DMS 273 (cell line): Measurements from ENCODE around the gene JAM3.
A peak's percentile ranks its signal among the peaks of the same experiment; 100 is the strongest.
"Not testable (repeated sequence)": the region's sequence is repeated elsewhere in the genome, so short reads cannot be mapped to it uniquely, and the experiment has no call there.

Source experiments
- DNase-seq: peaks from one replicate; lab custom pipeline; 2025; ENCODE audit not compliant: unreplicated experiment; lab: John Stamatoyannopoulos, UW

Gene JAM3

GRCh38 chr11:134100171-134100570 is 31.3 kb downstream of the JAM3 start:
- no peak for DNase-seq

DNA sequence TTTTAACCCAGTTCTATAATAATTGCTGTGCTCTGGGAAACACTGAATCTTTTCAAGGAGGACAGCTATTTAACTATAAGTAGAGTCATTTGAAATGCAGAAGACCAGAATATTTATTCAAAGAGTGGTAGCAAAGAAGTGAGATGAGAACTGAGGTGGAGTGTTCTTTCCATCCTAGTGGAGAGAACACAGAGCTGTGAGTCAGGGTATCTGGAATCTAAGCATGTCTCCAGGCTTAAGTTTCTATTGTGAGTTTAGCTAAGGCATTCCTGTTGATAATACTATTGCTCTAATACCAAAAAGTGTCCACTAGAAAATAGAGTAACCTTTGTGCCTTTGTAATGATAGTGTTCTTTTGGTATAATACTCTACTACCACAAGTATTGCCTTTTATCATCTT is 32.4 kb downstream of the JAM3 start:
- no peak for DNase-seq

DNA sequence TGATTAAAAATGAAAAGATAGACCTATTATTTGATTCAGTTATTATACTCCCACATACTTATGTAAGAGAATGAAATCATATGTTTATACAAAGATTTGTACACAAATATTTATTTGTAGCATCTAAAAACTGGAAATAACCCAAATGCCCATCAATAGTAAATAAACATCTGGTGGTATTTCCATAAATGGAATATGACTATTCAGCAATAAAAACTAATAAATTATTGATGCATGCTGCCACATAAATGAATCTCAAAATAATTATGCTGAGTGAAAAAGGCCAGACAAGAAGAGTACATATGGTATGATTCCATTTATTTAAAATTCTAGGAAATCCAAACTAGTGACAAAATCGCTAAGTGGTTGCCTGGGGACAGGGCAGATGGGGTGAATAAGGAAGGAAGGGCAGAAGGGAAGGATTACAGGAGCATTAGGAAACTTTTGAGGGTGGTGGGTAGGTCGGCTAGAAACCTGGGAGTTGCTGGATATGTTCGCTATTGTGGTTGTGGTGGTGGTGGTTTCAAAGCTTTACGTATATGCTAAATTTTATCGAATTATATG is 41.5 kb downstream of the JAM3 start:
- DNase-seq, result no peak

GRCh38 chr11:134113787-134114186 is 44.9 kb downstream of the JAM3 start:
- not testable (repeated sequence) for DNase-seq

DNA sequence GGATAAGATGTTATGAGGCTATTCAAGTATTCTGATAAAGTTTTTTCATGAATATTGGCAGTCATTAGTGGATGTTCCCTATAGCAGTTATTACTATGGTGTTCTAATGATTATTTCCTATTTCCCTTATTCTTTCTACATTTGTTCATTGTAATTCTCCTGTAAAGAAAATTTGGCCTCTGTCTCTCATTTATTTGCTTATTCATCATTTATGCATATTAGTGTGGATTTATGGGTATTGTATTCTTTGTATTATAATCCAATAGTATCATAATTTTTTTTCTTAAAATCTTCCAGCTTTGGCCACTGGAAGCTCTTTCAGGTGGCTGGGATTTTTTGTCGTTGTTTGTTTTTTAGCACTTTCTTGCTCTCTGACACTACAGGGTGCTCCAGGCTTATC is 47.3 kb downstream of the JAM3 start:
- DNase-seq, result no peak

DNA sequence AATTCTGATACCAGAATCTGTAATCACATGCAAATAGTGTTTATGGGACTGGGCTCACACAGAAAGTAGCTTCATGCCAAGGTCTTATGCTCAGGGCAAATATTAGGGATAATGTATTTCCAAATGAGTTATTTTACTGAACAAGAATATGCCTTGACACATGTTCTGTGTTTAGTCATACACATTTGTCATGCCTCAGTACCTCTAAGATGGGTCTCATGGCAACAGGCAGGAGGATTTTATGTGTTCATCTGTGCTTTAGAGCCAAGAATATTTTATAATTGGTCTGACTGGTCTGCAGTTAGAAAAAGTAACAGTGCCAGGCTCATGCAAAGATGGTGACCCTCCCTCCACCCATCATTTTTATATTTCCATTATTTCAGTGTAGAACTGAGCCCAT is 49.1 kb downstream of the JAM3 start:
- DNase-seq, result peak; percentile 46

GRCh38 chr11:134119094-134119493 is 50.2 kb downstream of the JAM3 start:
- DNase-seq, result no peak

- DNase-seq, result peak; percentile 63
Measured at GRCh38 chr11:134120143-134120850, 51.4 kb downstream of the JAM3 start.

DNA sequence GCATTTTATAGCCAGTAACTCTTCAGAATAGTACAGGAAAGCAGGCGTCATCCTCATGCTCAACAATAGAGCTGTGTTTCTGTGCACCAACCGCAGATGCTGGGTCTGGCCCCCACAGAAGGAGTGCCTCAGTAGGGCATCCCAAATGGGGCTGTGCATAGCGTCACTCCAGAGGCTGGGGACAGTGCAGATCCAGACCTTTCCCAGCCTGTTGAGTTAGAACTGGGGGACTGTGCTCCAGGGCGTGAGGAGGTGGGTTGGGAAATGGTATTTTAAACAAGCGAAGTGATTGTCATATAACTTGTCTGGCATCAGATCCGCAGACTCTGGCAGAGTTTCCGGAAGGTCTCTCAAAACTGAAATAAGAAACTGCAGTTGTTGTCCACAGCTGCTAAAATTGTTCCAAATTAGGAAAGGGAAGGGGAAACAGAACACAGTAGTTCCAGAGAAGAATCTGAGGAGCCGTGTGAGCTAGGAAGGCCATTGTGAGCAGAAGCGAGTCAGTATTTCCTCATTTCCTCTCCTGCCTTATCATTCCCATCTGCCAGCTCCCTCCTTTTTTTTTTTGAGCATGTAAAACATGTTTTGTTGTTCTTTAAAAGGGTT is 52.2 kb downstream of the JAM3 start:
- peak; percentile 45 for DNase-seq

GRCh38 chr11:134124660-134125451 is 56.0 kb downstream of the JAM3 start:
- no peak for DNase-seq

DNA sequence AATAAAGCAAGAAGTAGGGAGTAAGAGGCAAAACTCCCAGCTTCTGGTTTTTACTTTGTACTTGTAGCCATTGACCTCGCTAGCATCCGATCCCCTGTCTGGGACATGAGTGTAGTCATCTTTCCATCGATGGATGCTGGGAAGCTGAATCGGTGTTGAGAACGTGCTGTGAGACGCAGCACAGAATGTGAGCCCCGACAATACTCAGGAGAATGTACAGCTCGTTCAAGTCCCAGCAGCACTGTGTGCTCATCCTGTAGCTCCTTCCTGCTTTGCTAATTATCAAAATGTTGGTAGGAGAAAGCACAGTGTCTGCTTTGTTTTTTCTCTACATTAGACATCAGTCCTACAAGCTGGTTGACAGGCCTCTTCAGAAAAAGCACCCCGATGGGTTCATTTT is 56.6 kb downstream of the JAM3 start:
- DNase-seq, result no peak

DNA sequence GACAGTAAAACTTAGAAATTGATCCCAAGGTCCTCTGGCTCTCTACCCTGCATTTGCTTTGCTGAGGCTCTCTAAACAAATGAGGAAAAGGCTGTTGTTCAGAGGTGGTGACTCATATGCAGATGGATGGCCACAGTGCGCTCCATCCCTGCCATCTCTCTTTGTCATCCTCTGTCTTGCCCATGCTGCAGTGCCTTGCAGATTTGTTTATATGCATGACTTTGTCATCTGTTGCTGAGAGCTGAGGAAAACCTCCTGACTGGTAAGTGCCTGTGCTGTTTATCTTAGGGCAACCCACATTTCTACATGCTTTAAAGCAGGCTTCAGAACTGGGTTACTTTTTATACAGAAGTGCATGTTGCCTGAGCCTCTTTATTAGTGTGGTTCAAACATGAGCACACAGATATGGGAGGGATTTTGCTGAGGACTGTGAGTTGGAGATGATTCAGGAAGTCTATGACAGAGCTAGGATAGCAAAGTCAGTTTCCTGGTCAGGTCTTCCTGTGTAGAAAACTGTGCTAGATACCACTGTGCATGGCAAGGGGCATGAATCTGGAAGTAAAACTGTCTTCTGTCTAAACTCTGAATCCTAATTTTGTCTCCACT is 57.4 kb downstream of the JAM3 start:
- no peak for DNase-seq

DNA sequence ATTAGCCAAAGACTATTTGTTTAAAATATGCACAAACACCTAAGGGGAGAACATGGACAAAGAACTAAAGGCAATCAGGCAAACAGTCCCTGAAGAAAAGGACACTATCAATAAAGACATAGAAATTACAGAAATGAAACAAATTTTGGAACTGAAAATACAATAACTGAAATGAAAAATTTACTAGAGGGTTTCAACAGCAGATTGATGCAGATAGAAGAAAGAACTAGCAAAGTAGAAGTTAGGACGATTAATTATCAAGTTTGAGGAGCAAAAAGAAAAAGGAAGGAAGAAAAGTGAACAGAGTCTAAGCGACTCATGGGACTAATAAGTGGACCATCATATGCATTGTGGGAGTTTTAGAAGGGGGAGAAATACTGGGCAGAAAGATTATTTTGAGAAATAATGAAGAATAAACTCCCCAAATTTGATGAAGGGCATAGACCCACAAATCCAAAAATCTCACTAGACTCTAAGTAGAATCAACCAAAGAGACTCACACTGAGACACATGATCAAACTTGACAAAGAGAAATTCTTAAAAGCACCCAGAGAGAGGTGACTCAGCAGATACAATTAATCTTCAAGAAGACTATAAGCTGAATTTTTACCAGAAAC is 62.9 kb downstream of the JAM3 start:
- DNase-seq, result no peak

- DNase-seq, result no peak
Measured at GRCh38 chr11:134132808-134133207, 63.9 kb downstream of the JAM3 start.

DNA sequence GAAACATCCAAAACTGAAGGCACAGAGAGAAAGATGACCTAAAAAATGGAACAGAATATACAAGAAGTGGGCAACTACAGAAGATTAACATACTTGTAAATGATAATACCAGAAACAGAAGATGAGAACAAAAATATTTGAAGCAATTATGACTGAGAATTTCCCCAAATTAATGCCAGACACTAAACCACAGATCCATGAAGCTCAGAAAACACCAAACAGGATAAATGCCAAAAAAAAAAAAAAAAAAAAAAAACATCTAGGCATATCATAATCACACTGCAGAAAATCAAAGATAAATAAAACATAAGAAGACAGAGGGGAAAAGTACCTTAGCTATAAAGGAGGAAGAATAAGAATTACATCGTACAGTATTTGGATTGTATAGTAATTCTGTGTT is 65.3 kb downstream of the JAM3 start:
- no peak for DNase-seq

GRCh38 chr11:134138376-134138775 is 69.5 kb downstream of the JAM3 start:
- no peak for DNase-seq

DNA sequence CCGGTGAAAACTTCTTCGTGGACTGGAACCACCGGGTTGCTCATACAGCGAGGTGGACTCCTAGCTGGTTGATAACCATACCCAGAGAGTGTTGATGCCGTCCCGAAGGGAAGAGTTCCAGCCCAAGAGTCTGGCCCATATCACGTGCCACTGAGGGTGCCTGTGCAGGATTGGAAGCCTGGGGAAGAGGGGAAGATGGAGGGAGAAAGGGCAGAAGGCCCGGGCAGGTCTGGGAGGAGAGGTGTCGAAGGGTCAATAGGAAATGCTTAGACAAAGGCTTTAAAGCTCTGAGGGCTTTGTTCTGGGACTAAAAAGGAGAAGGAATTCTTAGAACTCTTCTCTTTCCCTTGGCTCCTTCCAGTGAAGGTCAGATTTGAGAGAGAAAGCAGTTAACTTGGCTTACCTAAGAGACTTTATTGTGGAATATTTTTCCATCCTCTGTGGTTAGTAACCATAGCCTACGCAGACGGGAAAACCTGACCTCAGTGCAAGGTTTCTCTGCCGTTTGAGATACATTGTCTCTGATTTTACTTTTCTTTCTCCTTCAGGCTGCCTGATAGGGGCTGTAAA is 70.5 kb downstream of the JAM3 start:
- DNase-seq, result no peak

DNA sequence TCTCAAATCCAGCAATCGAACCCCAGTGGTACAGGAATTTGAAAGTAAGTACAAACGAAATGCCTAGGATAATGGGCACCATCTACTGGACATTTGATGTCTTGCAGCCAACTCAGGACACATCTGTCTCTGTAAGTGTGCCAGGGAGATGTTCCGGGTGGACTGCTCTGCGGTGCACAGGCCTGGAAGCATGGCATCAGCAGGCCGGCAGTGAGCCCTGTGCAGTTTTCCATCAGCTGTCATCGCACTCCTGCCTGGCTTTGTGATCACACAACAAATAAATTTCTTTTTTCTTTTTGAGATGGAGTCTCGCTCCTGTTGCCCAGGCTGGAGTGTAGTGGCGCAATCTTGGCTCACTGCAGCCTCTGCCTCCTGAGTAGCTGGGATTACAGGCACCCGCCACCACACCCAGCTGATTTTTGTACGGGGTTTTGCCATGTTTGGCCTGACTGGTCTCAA is 71.0 kb downstream of the JAM3 start:
- peak; percentile 86 for DNase-seq

DNA sequence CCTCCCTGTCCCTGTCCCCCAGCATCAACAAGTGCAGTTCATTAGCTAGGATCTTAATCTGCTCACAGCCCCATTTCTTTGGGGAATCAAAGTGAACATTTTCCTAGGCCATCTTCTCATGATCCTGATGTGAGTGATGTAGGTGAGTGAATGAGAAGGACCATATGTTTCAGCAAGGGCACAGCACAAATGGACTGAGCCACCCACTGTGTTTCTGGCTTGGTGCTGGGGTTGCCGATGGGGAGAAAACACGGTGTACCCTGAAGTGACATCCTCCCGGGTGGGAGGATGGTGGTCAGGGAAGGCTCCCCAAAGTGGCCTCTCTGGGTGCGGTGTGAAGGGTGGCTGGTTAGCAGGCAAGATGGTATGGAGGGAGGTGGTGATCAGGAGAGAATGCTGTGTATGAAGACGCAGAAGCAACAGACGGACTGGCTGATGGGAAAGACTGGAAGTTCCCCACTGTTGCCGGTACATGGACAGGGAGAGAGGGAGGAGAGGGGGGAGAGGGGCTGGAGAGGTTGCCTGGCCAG is 72.2 kb downstream of the JAM3 start:
- no peak for DNase-seq

DNA sequence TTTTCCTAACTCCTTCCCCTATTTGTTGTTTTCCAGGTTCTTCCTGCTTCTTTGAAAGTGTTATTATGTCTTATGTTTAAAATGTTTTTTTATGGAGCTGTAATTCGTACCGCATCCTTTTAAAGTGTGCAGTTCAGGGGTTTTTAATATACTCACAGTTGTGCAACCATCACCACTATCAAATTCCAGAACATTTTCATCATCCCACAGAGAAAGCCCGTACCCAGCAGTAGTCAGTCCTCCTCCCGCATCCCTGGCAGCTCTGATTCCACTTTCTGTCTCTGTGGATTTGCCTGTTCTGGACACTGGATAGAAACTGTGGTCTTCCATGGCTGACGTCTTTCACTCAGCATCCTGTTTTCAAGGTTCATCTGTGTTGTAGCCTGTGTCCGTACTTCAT is 73.7 kb downstream of the JAM3 start:
- no peak for DNase-seq
